ENCODE data around the gene UBE2S.

GRCh38 chr19:55419103-55419502, 11.5 kb upstream of the UBE2S start:
- TF ChIP-seq CTCF (IDR thresholded peaks at IDR 0.05) = no peak
- no peak for TF ChIP-seq POLR2A (IDR thresholded peaks at IDR 0.05)
